ENCODE results near the gene NEUROD2. TPM values are rescaled to one million over a fixed set of nuclear protein-coding genes. Genes with fewer than 3 reads are reported as not detected.

NEUROD2 gene
- total and polyA plus RNA-seq, 10 donors = under 0.01 to 0.03 TPM; not detected in 8

- 76 to 82% (median 80%) methylated on average over 9 to 22 of the region's 22 CpGs for WGBS, 5 donors
- no peak for DNase-seq
- Histone ChIP-seq H3K4me3 (no peak overlapping the region), H3K9me3 (no peaks in the 10 kb centered on the region), H3K27ac (no peak overlapping the region), H3K27me3 (replicated peaks in 1 of 7) (peaks cover 2 to 99% (median 33%) of the 10 kb centered on the region in 7 donors), H3K36me3 (no peaks in the 10 kb centered on the region), H3K4me1 (peaks cover 0 to 19% (median 9%) of the 10 kb centered on the region in 6 donors)
- TF ChIP-seq, protein P1, sequence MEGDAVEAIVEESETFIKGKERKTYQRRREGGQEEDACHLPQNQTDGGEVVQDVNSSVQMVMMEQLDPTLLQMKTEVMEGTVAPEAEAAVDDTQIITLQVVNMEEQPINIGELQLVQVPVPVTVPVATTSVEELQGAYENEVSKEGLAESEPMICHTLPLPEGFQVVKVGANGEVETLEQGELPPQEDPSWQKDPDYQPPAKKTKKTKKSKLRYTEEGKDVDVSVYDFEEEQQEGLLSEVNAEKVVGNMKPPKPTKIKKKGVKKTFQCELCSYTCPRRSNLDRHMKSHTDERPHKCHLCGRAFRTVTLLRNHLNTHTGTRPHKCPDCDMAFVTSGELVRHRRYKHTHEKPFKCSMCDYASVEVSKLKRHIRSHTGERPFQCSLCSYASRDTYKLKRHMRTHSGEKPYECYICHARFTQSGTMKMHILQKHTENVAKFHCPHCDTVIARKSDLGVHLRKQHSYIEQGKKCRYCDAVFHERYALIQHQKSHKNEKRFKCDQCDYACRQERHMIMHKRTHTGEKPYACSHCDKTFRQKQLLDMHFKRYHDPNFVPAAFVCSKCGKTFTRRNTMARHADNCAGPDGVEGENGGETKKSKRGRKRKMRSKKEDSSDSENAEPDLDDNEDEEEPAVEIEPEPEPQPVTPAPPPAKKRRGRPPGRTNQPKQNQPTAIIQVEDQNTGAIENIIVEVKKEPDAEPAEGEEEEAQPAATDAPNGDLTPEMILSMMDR (IDR thresholded peaks at IDR 0.05 in 8 of 11, conservative IDR thresholded peaks at IDR 0.05 in 3 of 11) = no peak
- TF ChIP-seq POLR2A (IDR thresholded peaks at IDR 0.05) (no peak), POLR2AphosphoS5 (IDR thresholded peaks at IDR 0.05) (no peak)
- intact Hi-C loops (cut with DNase I; ENCODE audit: low total_unique reads) = no loop called here
Measured at GRCh38 chr17:39612291-39612894, 4.7 kb upstream of the NEUROD2 start.

- Histone ChIP-seq H3K9me3 (no peaks in the 10 kb centered on the region), H3K36me3 (no peaks in the 10 kb centered on the region), H3K27me3 (replicated peaks in 1 of 7) (peaks cover 8 to 99% (median 41%) of the 10 kb centered on the region in 7 donors), H3K4me1 (peaks cover 7 to 19% (median 11%) of the 10 kb centered on the region in 6 donors), H3K4me3 (no peak overlapping the region), H3K27ac (no peak overlapping the region)
- TF ChIP-seq, protein P1 (IDR thresholded peaks at IDR 0.05 in 8 of 11, conservative IDR thresholded peaks at IDR 0.05 in 3 of 11) = no peak
- TF ChIP-seq POLR2A (IDR thresholded peaks at IDR 0.05) (no peak), POLR2AphosphoS5 (IDR thresholded peaks at IDR 0.05) (no peak)
- WGBS, 5 donors = 85 to 93% (median 88%) methylated on average over 9 of the region's 9 CpGs
- intact Hi-C loops (cut with DNase I; ENCODE audit: low total_unique reads) = no loop called here
- no peak for DNase-seq
Measured at GRCh38 chr17:39611401-39612112, 3.8 kb upstream of the NEUROD2 start.

DNA sequence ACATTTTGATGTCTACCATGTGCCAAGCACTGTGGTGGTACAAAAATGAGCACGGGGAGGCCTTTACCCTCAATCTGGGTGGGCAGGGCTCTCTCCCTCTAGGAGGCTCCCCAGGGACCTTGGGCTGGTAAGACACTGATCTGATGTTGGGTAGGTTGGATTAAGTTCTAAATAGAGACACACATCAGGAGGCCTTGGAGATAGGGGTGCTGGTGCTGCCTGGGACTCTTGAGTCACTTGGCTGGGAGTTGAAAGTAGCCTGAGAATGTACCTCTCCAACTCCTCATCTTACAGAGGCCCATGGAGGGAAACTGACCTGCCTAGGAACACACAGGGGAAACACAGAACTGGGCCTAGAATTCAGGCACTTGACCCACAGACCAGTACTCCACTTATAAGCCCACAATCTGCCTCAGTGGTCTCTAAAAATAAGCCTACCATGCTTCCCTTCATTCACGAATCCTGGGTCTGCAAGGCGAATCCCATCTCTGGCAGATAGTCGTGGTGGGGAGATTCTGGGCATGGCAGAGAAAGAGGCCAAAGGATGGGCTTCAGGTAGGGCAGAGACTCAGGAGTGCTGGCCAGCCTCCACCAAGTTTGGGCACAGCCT, 1.8 kb upstream of the NEUROD2 start:
- intact Hi-C loops (cut with DNase I; ENCODE audit: low total_unique reads) = no loop called here
- DNase-seq = no peak
- Histone ChIP-seq H3K9me3 (no peaks in the 10 kb centered on the region), H3K4me3 (no peak overlapping the region), H3K36me3 (no peaks in the 10 kb centered on the region), H3K4me1 (peaks cover 21 to 39% (median 31%) of the 10 kb centered on the region in 6 donors), H3K27ac (no peak overlapping the region), H3K27me3 (replicated peaks in 1 of 7) (peaks cover 15 to 99% (median 56%) of the 10 kb centered on the region in 7 donors)
- TF ChIP-seq POLR2A (IDR thresholded peaks at IDR 0.05) (no peak), POLR2AphosphoS5 (IDR thresholded peaks at IDR 0.05) (no peak)
- TF ChIP-seq, protein P1 (IDR thresholded peaks at IDR 0.05 in 8 of 11, conservative IDR thresholded peaks at IDR 0.05 in 3 of 11) = no peak
- WGBS, 5 donors = 77 to 86% (median 84%) methylated on average over 4 of the region's 4 CpGs

Data from spleen (tissue), 11 donors.